A673 (cell line): ENCODE results near the gene CDRT4. TPM values are rescaled to one million over a fixed set of nuclear protein-coding genes. Genes with fewer than 3 reads are reported as not detected.

ENCODE experiments used
- BruUV-seq: library from RNA; stranded (reverse); fragments of 400-500 nt; replicated peaks from 2 replicates; lab custom pipeline; 2021; lab: Mats Ljungman, UMichigan
- CTCF ChIA-PET: fragments of 300-600 bp; sonication (Branson Sonifier 250); formaldehyde crosslinking; loops from one replicate; lab custom pipeline; 2022; ENCODE audit warnings: antibody characterized with exemption; lab: Charles Lee
- POLR2A ChIA-PET: fragments of 300-600 bp; sonication (Branson Sonifier 250); formaldehyde crosslinking; loops from one replicate; lab custom pipeline; 2022; ENCODE audit warnings: antibody characterized with exemption; ENCODE audit not compliant: low non-redundant PET; lab: Charles Lee
- DNase-seq: peaks from one replicate; pipeline ENCODE4 v3.0.0-alpha.2; 2015; ENCODE audit warnings: low spot score
- H3K27ac ChIP-seq: fragments of 200-600 bp; sonication (generic); 2 replicates; pipeline ENCODE4 v1.5.1; 2016; ENCODE audit warnings: mixed run types, low read depth, mild to moderate bottlenecking, mixed read lengths, antibody characterized with exemption, low read length; ENCODE audit not compliant: poor library complexity, severe bottlenecking
- H3K27me3 ChIP-seq: fragments of 200-600 bp; sonication (generic); replicated peaks from 2 replicates; pipeline ENCODE4 v1.6.1; 2017; ENCODE audit warnings: mixed run types, low read depth, mild to moderate bottlenecking, mixed read lengths, antibody characterized with exemption, low read length; ENCODE audit not compliant: insufficient read depth, poor library complexity
- H3K36me3 ChIP-seq: fragments of 200-600 bp; sonication (generic); 2 replicates; pipeline ENCODE4 v1.6.1; 2016; ENCODE audit warnings: mixed run types, mild to moderate bottlenecking, mixed read lengths, antibody characterized with exemption, low read length; ENCODE audit not compliant: insufficient read depth, poor library complexity, severe bottlenecking
- H3K4me1 ChIP-seq: fragments of 200-600 bp; sonication (generic); 2 replicates; pipeline ENCODE4 v1.6.1; 2017; ENCODE audit warnings: mixed run types, mild to moderate bottlenecking, mixed read lengths, antibody characterized with exemption, low read length; ENCODE audit not compliant: insufficient read depth, poor library complexity, severe bottlenecking
- H3K4me3 ChIP-seq: fragments of 200-600 bp; sonication (generic); 2 replicates; pipeline ENCODE4 v1.5.1; 2016; ENCODE audit warnings: low read depth, mixed run types, mild to moderate bottlenecking, mixed read lengths, low read length; ENCODE audit not compliant: poor library complexity, severe bottlenecking
- H3K9me3 ChIP-seq: fragments of 200-600 bp; sonication (generic); 2 replicates; pipeline ENCODE4 v1.6.1; 2016; ENCODE audit warnings: mixed run types, low read depth, mild to moderate bottlenecking, mixed read lengths, antibody characterized with exemption, low read length; ENCODE audit not compliant: poor library complexity, severe bottlenecking
- EZH2 ChIP-seq: fragments of 200-600 bp; sonication (generic); IDR thresholded peaks from 2 replicates; pipeline ENCODE4 v1.6.1; 2017; ENCODE audit warnings: borderline replicate concordance, low read depth, mild to moderate bottlenecking, mixed read lengths, antibody characterized with exemption, low read length; ENCODE audit not compliant: poor library complexity, severe bottlenecking
- intact Hi-C: fragments of 100-400 bp; cut with micrococcal nuclease; formaldehyde crosslinking; loops from one replicate; pipeline ENCODE4 v1.10.0; 2022; ENCODE audit not compliant: unreplicated experiment
- total RNA-seq: library from RNA; stranded (reverse); gene quantifications from 2 replicates; pipeline ENCODE4 v1.2.3, GENCODE V29; 2021
- TF ChIP-seq, protein P1 (sequence below): fragments of 300-800, 200-600 bp; sonication (generic); conservative IDR thresholded peaks from 2 replicates; pipeline ENCODE4 v1.5.1; 2017; ENCODE audit warnings: low read depth, mild to moderate bottlenecking, antibody characterized with exemption, low read length, moderate library complexity, mixed read lengths

CDRT4 gene
- total RNA-seq, 1 experiment from 2014 or later: 0.62 TPM

DNA sequence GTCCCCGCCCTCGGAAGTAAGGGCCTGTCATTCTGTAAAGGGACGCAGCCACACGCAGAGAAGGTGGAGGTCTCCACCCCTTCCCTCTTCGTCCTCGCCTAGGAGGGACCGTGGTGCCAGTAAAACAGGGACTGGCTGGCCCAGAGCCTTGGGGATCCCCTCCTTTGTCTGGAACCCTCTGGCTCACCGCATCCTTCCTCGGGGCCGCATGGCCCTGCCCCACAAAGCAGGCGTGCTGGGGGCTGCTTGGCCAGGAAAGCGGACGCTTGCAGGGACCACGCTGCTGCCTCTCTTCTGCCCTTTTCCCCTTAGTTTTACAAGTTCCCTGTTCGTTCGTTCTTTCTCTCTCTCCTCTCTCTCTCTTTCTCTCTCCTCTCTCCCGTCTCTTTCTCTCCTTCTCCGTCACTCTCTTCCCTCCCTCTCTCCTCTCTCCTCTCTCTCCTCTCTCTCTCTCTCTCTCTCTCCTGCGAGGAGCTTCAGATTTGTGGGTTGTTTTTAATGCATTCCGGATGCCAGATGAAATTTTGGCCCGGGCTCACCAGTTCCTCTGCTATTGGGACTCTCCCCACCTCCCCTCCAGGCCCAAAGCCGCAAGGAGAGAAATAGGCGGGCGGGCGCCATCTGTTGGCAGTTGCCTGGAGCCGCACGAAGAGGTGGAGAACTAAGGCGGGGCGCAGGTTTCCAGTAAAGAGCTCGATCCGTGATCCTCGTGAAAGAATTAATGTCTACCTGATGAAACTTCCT lies 35.1 kb upstream of the CDRT4 start:
- ChIA-PET CTCF (interaction anchor here (0.6 to 1.2 kb wide), 9 partner anchors 8 to 469 kb away, joined by 3 to 10 read pairs (median 4); no protein-coding TSS in a partner anchor), POLR2A (interaction anchor here (0.7 kb wide), 1 partner anchor 14 kb away, joined by 3 read pairs; no protein-coding TSS in a partner anchor)
- no peak overlapping the region for H3K27ac ChIP-seq
- H3K4me1 ChIP-seq: no peaks in the 10 kb centered on the region
- no peaks in the 10 kb centered on the region for H3K27me3 ChIP-seq
- no TSS peak for BruUV-seq
- intact Hi-C loops: loop anchor here (2.0 to 10.0 kb wide), 2 partner anchors 242 to 1908 kb away; no protein-coding TSS in a partner anchor
- H3K4me3 ChIP-seq: no peak overlapping the region
- TF ChIP-seq, protein P1, sequence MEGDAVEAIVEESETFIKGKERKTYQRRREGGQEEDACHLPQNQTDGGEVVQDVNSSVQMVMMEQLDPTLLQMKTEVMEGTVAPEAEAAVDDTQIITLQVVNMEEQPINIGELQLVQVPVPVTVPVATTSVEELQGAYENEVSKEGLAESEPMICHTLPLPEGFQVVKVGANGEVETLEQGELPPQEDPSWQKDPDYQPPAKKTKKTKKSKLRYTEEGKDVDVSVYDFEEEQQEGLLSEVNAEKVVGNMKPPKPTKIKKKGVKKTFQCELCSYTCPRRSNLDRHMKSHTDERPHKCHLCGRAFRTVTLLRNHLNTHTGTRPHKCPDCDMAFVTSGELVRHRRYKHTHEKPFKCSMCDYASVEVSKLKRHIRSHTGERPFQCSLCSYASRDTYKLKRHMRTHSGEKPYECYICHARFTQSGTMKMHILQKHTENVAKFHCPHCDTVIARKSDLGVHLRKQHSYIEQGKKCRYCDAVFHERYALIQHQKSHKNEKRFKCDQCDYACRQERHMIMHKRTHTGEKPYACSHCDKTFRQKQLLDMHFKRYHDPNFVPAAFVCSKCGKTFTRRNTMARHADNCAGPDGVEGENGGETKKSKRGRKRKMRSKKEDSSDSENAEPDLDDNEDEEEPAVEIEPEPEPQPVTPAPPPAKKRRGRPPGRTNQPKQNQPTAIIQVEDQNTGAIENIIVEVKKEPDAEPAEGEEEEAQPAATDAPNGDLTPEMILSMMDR: peak; percentile 93
- no peak for TF ChIP-seq EZH2
- peak; percentile 84 for DNase-seq
- H3K36me3 ChIP-seq: no peaks in the 10 kb centered on the region
- no peaks in the 10 kb centered on the region for H3K9me3 ChIP-seq

DNA sequence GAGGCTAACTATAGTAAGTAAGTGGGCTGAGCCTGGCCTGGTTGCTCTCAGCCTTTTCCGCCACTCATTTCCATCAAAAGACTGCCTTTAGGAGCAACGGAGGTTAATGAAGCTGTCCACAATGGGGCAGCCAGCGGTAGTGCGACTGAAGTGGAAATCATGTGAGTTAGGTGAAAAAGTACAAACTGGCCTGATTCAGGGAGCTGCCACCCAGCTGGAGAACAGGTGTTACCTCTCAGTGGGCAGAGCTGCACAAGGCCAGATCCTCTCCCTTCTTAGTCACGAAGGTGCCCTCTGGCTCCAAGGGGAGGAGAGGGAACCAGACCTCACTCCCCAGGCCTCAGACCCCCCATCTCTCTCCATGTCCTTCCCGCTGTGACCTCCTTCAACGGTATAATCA lies 34.4 kb upstream of the CDRT4 start:
- Histone ChIP-seq H3K27me3 (no peaks in the 10 kb centered on the region), H3K9me3 (no peaks in the 10 kb centered on the region), H3K4me1 (no peaks in the 10 kb centered on the region), H3K27ac (no peak overlapping the region), H3K36me3 (no peaks in the 10 kb centered on the region), H3K4me3 (no peak overlapping the region)
- no TSS peak for BruUV-seq
- no peak for DNase-seq
- POLR2A ChIA-PET: no interaction called here
- intact Hi-C loops: loop anchor here (2.0 to 10.0 kb wide), 2 partner anchors 241 to 1907 kb away; no protein-coding TSS in a partner anchor
- CTCF ChIA-PET: no interaction called here
- no peak for TF ChIP-seq EZH2
- TF ChIP-seq, protein P1: no peak

DNA sequence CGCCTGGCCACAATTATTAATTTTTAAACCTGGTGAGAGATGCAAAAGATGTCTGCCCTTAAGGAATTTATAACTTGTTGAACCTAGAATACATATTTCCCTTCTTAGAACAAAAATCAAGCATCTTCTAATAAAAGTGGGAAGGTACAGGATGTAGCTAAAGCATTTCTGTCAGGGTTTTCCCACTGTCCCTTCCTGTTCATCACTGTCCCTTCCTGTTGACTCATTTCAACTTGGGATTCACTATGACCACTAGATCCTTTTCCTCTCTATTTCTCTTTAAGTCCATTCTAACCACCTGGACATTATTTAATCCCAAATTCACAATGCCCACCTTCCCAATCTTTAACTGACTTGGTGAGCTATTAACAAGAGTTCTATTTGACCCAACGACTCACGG lies 33.9 kb upstream of the CDRT4 start:
- TF ChIP-seq EZH2: no peak
- TF ChIP-seq, protein P1: no peak
- H3K9me3 ChIP-seq: no peaks in the 10 kb centered on the region
- H3K36me3 ChIP-seq: no peaks in the 10 kb centered on the region
- intact Hi-C loops: loop anchor here (10.0 kb wide), 1 partner anchor 1906 kb away; no protein-coding TSS in a partner anchor
- BruUV-seq: no TSS peak
- ChIA-PET POLR2A (no interaction called here), CTCF (no interaction called here)
- no peaks in the 10 kb centered on the region for H3K4me1 ChIP-seq
- no peak for DNase-seq
- H3K27ac ChIP-seq: no peak overlapping the region
- no peak overlapping the region for H3K4me3 ChIP-seq
- no peaks in the 10 kb centered on the region for H3K27me3 ChIP-seq
